DMS 273 treated with DMSO at 0.1 percent for 48 hours (cell line): ENCODE data around the gene CORO1A.
"Not testable (repeated sequence)": the region's sequence is repeated elsewhere in the genome, so short reads cannot be mapped to it uniquely, and the experiment has no call there.

Experiments
- DNase-seq: peaks from one replicate; lab custom pipeline; 2025; lab: John Stamatoyannopoulos, UW

The CORO1A gene

DNA sequence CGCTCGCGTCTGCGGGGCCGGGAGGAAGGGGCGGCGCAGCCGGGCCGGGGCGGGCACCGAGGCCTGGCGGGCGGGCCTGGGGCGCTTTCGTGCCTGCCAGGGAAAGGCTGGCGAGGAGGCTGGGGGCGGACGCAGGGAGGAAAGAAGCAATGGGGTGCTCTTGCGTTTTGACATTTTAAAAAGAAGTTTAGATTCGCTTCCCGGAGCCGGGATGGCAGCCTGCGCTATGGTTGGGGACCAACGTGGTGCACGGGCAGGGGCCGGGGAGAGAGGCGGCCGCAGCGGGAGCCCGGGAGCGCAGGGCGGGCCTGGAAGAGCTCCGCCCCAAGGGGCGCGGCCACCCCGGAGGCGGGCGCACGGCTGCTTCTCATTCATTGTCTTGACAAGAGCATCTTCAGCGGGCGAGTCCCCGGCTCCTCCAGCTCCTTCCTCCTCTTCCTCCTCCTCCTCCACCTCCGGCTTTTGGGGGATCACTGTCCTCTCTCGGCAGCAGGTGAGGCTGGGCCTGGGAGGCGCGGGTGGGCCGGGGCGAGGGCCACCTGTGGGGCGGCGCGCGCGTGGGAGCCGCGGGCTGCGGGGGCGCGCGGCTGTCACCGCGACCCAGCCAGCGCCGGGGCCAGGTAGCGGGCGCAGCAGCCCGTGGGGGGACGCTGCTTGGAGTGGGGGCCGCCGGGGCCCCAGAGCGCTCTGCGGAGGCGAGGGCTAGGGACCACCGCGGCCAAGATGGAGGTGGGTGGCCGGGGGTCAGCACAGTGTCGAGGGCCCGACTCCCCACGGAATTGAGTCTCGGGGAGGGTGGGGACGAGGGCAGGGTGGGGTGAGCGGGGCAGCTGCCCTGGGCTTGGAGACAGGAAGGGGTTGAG is at the start of gene CORO1A:
Gene CORO1A, plus strand, starts transcription at position 370 of the 863 bp plus-strand sequence. CDS start 1,608 bp downstream, outside the sequence.
- DNase-seq, result no peak

DNA sequence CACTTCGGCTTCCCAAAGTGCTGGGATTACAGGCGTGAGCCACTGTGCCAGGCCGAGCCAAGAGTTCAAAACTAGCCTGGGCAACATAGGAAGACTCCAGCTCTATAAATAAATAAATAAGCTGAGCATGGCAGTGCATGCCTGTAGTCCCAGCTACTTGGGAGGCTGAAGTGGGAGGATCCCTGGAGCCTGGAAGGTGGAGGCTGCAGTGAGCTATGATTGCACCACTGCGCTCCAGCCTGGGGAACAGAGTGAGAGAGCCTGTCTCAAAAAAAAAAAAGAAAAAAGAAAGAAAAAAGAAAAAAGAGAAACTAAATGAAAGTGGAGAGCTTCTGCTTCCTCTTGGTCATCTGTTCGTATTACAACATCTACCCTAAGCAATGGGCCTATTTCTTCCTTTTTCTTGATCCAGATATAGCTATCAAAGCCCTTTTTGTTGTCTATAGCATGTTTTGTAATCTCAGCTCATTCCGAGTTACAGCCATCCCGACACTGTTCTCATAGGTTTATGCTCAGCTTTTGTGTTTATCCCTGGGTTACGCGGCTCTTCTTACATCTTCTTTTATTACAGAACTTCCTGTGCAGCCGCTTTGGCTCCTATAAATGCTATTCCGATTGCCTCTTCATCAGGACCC is 46.3 kb upstream of the CORO1A start:
- DNase-seq, result no peak

DNA sequence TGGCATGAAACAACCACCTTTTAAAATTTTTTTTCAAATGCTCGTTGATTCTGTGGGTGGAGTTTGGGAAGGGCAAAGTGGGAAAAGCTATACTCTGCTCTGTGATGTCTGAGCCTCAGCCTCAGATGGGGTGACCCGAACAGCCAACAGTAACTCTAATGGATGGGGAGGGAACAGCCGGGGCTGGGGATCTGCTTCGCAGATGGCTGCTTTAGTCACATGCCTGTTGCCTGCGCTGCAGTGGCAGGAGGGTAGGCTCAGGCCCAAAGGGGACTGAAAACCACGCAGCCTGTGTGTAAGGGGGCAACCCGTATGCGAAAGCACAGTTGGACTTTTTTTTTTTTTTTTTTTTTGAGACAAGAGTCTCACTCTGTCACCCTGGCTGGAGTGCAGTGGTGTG is 45.5 kb upstream of the CORO1A start:
- DNase-seq, result no peak

DNA sequence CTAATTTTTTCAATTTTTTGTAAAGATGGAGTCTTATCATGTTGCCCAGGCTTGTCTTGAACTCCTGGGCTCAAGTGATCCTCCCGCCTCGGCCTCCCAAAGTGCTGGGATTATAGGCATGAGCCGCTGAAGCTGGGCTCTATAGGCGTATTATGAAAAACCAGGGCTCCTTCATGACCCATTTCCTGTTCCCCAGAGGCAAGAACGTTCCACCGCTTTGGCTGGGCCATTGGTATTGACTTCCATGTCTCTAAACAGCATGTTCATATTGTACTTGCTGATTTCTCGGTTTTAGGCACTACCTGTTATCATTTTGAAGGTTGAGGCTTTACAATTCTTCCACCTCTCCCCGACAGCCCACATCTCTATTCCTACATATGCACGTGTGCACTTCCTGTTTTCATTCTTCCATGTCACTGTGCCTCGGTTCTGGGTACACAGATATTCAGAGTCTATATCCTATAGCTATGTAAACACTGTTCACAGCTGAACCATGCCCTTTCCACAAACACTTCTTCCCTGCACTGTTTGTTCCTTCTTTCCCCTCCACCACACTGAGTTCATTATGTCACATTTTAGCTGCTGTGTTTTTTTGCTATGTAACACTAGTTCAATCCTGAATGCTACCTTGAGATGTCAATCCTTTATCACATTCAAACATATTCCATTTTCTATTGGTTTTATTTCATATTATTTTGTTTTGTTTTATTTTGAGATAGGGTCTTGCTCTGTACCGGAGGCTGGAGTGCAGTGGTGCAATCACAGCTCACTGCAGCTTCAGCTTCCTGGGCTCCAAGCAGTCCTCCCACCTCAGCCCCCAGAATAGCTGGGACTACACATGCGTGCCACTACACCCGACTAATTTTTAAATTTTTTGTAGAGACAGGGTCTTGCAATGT is 43.6 kb upstream of the CORO1A start:
- DNase-seq, result no peak

DNA sequence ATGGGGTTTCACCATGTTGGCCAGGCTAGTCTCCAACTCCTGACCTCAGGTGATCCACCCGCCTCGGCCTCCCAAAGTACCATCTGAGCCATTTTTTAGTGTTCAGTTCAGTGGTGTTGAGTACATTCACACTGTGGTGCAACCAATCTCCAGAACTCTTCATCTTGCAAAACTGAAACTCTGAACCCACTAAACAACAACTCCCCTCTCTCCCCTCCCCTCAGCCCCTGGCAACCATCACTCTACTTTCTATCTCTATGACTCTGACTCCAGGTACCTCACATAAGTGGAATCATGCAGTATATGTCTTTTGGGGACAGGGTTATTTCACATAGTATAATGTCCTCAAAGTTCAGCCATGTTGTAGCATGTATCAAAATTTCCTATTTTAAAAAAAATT is 41.7 kb upstream of the CORO1A start:
- DNase-seq, result no peak

DNA sequence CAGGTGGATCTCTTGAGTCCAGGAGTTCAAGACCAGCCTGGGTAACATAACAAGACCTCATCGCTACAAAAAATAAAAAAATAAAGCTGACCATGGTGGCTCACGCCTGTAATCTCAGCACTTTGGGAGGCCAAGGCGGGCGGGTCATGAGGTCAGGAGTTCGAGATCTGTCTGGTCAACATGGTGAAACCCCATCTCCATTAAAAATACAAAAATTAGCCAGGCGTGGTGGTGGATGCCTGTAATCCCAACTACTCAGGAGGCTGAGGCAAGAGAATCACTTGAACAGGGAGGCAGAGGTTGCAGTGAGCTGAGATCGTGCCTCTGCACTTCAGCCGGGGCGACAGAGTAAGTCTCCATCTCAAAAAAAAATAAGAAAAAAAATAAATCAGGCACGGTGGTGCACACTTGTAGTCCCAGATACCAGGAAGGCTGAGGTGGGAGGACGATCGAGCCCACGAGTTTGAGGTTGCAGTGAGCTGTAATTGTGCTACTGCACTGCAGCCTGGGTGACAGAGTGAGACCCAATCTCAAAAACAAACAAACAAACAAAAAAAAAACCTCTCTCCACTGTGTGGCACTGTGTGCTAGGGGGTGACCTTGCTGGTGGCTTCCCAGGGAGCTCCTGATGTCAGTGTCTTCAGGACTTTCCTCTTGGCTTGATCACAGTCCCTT is 40.6 kb upstream of the CORO1A start:
- DNase-seq, result no peak

DNA sequence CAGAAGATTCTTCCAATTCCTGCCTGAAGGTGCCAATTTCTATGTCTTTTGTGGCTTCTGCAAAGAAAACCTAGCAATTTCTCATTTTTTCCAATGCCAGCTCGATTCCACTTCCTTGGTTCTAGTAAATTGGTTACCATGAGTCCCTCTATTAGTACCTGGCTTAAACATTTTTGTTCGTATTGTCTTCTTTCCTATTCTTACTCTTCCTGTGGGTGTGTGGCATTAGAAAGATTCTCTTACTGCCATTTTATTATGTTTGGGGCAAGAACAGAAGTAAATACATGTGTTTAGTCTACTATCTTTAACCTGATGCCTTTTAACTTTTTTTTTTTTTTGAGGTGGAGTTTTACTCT is 40.1 kb upstream of the CORO1A start:
- no peak for DNase-seq

DNA sequence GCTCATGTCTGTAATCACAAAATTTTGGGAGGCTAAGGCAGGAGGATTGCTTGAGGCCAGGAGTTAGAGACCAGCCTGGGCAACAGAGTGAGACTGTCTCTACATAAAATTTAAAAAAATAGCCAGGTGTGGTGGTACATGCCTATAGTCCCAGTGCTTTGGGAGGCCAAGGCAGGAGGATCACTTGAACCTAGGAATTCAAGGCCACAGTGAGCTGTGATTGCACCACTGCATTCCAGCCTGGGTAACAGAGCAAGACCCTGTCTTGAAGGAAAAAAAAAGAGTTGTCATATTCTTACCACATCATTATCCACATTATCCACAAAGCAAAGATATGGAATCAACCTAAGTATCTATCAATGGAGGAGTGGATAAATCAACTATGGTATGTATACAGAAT is 39.4 kb upstream of the CORO1A start:
- DNase-seq, result no peak

DNA sequence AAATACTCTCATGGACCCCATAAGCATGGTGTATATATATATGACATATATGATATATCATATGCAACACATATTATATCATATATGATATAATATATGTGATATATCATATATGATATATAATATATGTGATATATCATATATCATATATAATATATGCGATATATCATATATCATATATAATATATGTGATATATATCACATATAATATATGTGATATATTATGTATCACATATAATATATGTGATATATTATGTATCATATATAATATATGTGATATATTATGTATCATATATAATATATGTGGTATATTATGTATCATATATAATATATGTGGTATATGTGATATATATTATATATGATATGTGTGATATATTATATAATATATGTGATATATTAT is 38.5 kb upstream of the CORO1A start:
- DNase-seq, result no peak

DNA sequence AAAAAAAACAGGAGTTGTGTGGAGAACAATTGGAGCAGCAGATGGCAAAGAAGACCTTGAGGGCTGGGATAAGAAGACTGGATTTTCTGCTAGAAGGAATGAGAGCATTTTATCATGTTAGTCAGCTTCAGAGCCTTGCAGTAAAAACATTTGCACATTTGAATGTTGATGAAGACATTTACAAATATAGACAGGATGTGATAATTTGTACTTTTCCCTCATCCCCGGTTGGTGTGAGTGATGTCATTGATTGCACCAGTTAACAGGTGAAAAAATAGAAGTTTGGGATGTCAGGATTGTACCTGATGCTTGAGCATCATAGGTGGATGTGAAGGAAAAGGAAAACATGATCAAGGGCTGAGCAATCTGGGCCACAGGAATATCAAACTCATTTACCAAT is 37.7 kb upstream of the CORO1A start:
- DNase-seq, result no peak

DNA sequence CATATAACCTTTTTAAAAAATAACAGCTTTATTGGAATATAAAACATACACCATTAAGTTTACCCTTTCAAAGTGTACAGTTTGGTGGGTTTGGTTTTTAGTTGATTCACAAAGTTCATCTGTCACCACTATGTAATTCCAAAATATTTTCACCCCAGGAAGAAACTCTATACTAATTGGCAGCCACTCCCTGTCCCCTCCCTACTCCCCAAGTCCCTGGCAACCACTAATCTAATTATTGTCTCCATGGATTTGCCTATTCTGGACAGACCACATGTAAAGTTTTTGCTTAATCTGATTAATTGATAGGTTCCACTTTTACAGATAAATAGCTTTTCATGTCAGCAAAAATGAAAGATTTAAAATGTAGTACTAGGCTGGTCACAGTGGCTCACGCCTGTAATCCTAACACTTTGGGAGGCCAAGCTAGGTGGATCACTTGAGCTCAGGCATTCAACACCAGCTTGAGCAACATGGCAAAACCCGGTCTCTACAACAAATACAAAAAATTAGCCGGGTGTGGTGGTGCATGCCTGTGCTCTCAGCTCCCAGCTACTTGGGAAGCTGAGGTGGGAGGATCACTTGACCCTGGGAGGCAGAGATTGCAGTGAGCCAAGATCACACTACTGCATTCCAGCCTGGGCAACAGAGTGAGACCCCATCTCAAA is 35.4 kb upstream of the CORO1A start:
- DNase-seq, result no peak

DNA sequence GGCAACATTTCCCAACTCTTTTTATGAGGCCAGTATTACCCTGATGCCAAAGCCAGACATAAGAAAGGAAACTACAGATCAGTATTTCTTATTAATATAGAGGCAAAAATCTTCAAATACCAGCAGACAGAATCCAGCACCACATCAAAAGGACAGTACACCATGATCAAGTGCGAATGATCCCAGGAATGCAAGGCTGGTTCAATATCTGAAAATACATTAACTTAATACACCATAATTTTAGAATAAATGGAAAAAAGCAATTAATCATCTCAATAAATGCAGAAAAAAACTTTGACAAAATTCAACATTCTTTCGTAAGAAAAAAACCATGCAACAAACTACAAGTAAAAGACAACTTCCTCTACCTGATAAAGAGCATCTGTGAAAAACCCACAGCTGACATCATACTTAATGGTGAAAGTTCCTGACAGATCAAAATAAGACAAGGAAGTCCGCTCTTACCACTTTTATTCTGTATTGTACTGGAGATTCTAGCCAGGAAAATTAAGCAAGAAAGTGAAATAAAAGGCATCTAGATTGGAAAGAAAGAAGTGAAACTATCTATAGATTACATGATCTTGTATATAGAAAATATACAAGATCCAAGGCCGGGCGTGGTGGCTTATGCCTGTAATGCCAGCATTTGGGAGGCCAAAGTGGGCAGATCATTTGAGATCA is 34.0 kb upstream of the CORO1A start:
- no peak for DNase-seq

DNA sequence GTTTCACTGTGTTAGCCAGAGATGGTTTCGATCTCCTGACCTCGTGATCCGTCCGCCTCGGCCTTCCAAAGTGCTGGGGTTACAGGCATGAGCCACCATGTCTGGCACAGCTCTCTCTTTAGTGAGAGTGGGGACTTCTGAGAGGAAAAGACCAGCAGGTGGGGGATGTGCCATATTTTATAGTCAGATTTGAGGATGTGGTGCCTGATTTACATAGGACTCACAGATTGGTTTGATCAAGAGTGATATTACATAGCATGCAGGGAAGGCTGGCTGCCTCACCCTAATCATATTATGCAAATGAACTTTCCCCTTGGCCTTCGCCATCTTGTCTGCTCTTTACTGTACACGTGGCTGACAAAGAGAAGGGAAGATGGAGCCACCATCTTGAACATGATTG is 32.3 kb upstream of the CORO1A start:
- no peak for DNase-seq

DNA sequence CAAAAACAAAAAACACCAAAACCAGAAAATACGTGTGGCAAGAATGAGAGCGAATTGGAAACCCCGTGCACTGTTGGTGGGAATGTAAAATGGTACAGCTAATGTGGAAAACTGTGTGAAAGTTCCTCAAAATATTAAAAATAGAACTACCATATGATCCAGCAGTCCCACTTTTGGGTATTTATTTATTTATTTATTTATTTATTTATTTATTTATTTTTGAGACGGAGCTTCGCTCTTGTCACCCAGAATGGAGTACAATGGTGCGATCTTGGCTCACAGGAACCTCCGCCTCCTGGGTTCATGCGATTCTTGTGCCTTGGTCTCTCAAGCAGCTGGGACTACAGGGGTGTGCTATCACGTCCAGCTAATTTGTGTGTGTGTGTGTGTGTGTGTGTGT is 30.9 kb upstream of the CORO1A start:
- DNase-seq, result no peak

DNA sequence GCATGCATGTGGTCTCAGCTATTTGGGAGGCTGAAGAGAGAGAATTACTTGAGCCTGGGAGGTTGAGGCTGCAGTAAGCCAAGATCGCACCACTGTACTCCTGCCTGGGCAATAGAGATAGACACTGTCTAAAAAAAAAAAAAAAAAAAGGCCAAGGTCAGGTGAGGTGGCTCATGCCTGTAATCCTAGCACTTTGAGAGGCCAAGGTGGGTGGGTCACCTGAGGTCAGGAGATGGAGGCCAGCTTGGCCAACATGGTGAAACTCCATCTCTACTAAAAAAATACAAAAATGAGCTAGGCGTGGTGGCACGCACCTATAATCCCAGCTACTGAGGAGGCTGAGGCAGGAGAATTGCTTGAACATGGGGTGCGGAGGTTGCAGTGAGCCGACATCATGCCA is 28.2 kb upstream of the CORO1A start:
- DNase-seq, result no peak

DNA sequence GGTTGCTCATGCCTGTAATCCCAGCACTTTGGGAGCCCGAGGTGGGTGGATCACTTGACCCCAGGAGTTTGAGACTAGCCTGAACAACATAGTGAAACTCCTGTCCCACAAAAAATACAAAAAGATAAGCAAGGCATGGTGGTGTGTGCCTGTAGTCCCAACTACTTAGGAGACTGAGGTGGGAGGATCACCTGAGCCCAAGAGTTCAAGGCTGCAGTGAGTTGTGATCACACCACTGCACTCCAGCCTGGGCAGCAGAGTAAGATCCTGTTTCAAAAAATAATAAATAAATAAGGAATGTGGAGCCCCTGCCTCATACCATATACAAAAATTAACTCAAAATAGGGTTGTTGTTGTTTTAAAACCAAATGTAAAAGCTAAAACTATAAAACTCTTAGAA is 26.2 kb upstream of the CORO1A start:
- DNase-seq, result no peak

DNA sequence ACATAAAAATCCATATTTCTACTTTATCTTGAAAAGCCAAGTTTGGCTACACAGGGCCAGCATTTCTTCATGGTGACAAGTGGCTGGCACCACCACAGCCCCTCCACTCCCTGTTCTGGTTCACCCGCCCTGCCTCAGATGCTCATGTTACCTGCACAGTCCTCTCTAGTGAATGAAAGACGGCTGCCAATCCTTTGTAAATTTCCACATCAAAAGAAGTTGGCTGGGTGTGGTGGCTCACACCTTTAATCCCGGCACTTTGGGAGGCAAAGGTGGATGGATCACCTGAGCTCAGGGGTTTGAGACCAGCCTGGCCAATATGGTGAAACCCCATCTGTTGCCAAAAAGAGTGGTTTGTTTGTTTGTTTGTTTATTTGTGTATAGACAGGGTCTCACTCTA is 19.9 kb upstream of the CORO1A start:
- DNase-seq, result no peak

DNA sequence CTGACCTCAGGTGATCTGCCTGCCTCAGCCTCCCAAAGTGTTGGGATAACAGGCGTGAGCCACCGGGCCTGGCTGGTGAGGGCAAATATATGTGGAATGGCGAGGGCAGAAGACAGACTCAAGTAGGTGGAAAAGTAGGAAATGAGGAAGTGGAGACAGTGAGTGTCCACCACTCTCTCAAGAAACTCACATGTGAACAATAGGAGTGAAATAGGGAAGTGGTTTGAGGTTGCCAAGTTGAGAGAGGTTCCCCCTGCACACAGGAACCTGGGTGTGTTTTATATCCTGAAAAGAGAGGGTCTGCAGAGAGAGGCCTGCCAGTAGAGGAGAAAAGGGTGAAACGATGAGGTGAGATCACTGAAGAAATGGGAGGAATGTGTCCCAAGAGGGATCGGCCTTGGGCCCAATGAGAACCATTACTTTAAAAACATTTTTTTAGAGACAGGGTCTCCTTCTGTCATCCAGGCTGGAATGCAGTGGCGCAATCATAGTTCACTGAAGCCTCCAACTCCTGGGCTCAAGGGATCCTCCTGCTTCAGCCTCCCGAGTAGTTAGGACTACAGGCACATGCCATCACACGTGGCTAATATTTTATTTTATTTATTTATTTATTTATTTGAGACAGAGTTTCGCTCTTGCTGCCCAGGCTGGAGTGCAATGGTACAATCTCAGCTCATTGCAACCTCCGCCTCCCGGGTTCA is 17.1 kb upstream of the CORO1A start:
- DNase-seq, result no peak

DNA sequence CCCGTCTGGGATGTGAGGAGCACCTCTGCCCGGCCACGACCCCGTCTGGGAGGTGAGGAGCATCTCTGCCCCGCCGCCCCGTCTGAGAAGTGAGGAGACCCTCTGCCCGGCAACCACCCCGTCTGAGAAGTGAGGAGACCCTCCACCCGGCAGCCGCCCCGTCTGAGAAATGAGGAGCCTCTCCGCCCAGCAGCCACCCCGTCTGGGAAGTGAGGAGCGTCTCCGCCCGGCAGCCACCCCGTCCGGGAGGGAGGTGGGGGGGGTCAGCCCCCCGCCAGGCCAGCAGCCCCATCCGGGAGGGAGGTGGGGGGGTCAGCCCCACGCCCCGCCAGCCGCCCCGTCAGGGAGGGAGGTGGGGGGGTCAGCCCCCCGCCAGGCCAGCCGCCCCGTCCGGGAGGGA is 14.7 kb upstream of the CORO1A start:
- not testable (repeated sequence) for DNase-seq

DNA sequence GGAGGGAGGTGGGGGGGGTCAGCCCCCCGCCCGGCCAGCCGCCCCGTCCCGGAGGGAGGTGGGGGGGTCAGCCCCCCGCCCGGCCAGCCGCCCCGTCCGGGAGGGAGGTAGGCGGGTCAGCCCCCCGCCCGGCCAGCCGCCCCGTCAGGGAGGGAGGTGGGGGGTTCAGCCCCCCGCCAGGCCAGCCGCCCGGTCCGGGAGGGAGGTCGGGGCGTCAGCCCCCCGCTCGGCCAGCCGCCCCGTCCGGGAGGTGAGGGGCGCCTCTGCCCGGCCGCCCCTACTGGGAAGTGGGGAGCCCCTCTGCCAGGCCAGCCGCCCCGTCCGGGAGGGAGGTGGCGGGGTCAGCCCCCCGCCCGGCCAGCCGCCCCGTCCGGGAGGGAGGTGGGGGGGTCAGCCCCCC is 14.0 kb upstream of the CORO1A start:
- DNase-seq, result not testable (repeated sequence)
